MM.1S (cell line): ENCODE data around the gene BEST4.

Source experiments
- DNase-seq: peaks from one replicate; pipeline ENCODE4 v3.0.0-alpha.2; 2015
- H2AFZ ChIP-seq: fragments of 300-600 bp; sonication (generic); 2 replicates; pipeline ENCODE4 v1.6.0; 2016; ENCODE audit warnings: antibody characterized with exemption, low read length
- H3F3A ChIP-seq: fragments of 300-600 bp; sonication (generic); 2 replicates; pipeline ENCODE4 v1.6.1; 2016; ENCODE audit warnings: mild to moderate bottlenecking, antibody characterized with exemption, low read length, moderate library complexity, mixed read lengths; ENCODE audit not compliant: insufficient read depth
- H3K27ac ChIP-seq: fragments of 300-600 bp; sonication (generic); 2 replicates; pipeline ENCODE4 v1.5.1; 2016; ENCODE audit warnings: mild to moderate bottlenecking, low read length
- H3K27me3 ChIP-seq: fragments of 300-600 bp; sonication (generic); replicated peaks from 2 replicates; pipeline ENCODE4 v1.6.0; 2016; ENCODE audit warnings: low read length; ENCODE audit not compliant: insufficient read depth
- H3K36me3 ChIP-seq: fragments of 300-600 bp; sonication (generic); replicated peaks from 2 replicates; pipeline ENCODE4 v1.6.1; 2016; ENCODE audit warnings: mild to moderate bottlenecking, low read length, mixed read lengths; ENCODE audit not compliant: insufficient read depth
- H3K4me1 ChIP-seq: fragments of 300-600 bp; sonication (generic); 2 replicates; pipeline ENCODE4 v1.6.1; 2016; ENCODE audit warnings: low read length, mixed read lengths
- H3K4me2 ChIP-seq: fragments of 300-600 bp; sonication (generic); 2 replicates; pipeline ENCODE4 v1.6.0; 2016; ENCODE audit warnings: low read depth, low read length
- H3K4me3 ChIP-seq: fragments of 300-600 bp; sonication (generic); 2 replicates; pipeline ENCODE4 v1.5.1; 2016; ENCODE audit warnings: low read length, mixed read lengths
- H3K79me2 ChIP-seq: fragments of 300-600 bp; sonication (generic); 2 replicates; pipeline ENCODE4 v1.6.1; 2016; ENCODE audit warnings: mixed run types, low read length, mixed read lengths
- H3K9ac ChIP-seq: fragments of 300-600 bp; sonication (generic); 2 replicates; pipeline ENCODE4 v1.6.1; 2016; ENCODE audit warnings: low read length, mixed read lengths
- H3K9me2 ChIP-seq: fragments of 300-600 bp; sonication (generic); replicated peaks from 2 replicates; pipeline ENCODE4 v1.6.1; 2016; ENCODE audit warnings: mild to moderate bottlenecking, low read length, mixed read lengths; ENCODE audit not compliant: insufficient read depth
- H3K9me3 ChIP-seq: fragments of 300-600 bp; sonication (generic); replicated peaks from 2 replicates; pipeline ENCODE4 v1.6.1; 2016; ENCODE audit warnings: mild to moderate bottlenecking, low read length, mixed read lengths; ENCODE audit not compliant: insufficient read depth
- H4K20me1 ChIP-seq: fragments of 300-600 bp; sonication (generic); 2 replicates; pipeline ENCODE4 v1.6.1; 2016; ENCODE audit warnings: mild to moderate bottlenecking, low read length, moderate library complexity, mixed read lengths; ENCODE audit not compliant: insufficient read depth
- CTCF ChIP-seq: fragments of 300-600 bp; sonication (generic); IDR thresholded peaks from 2 replicates; pipeline ENCODE4 v1.5.1; 2016; ENCODE audit warnings: antibody characterized with exemption, low read length, mixed read lengths
- EZH2 ChIP-seq: fragments of 300-600 bp; sonication (generic); optimal IDR thresholded peaks from 2 replicates; pipeline ENCODE3; 2017; ENCODE audit warnings: low read depth, mild to moderate bottlenecking, antibody characterized with exemption, low read length, mixed read lengths
- EZH2phosphoT487 ChIP-seq: fragments of 300-600 bp; sonication (generic); IDR thresholded peaks from 2 replicates; pipeline ENCODE4 v1.6.1; 2018; ENCODE audit warnings: antibody characterized with exemption, low read length

The BEST4 gene

GRCh38 chr1:44733784-44734183, 54.2 kb downstream of the BEST4 start:
- peaks cover 16% of the 10 kb centered on the region for H3F3A ChIP-seq
- H2AFZ ChIP-seq = no peak overlapping the region
- no peak overlapping the region for H3K4me2 ChIP-seq

More at GRCh38 chr1:44733784-44734183, 54.2 kb downstream of the BEST4 start:
- Histone ChIP-seq H3K4me3 (no peak overlapping the region), H3K4me1 (peaks cover 6% of the 10 kb centered on the region), H3K79me2 (no peaks in the 10 kb centered on the region), H3K27me3 (no peaks in the 10 kb centered on the region), H3K27ac (no peak overlapping the region), H3K9me2 (no peaks in the 10 kb centered on the region), H3K36me3 (no peaks in the 10 kb centered on the region), H3K9me3 (no peaks in the 10 kb centered on the region), H3K9ac (no peak overlapping the region), H4K20me1 (no peaks in the 10 kb centered on the region)
- DNase-seq = no peak
- TF ChIP-seq CTCF (no peak), EZH2 (no peak), EZH2phosphoT487 (no peak)
